Spleen (tissue), 11 donors: ENCODE data around the gene RPL31. TPM values are rescaled to one million over a fixed set of nuclear protein-coding genes. Genes with fewer than 3 reads are reported as not detected.

Source experiments
- DNase-seq: peaks from one replicate; pipeline ENCODE4 v3.0.0-alpha.2; 2020
- H3K27ac ChIP-seq, 8 donors: fragments of 200-600 bp; sonication (generic) in 7 of 8; 1 replicate in 4 of 8; 2 replicates in 4 of 8; pipeline versions ENCODE4 v1.5.0 to v1.8.0; 2016 to 2021; ENCODE audit warnings: inconsistent platforms in 4 of 8, mild to moderate bottlenecking in 4 of 8, moderate library complexity in 1 of 8
- H3K27me3 ChIP-seq, 7 donors: fragments of 200-600 bp; sonication (generic) in 6 of 7; replicated peaks in 1 of 7; 1 replicate in 4 of 7; 2 replicates in 3 of 7; pipeline versions ENCODE4 v1.5.0 to v1.8.0; 2016 to 2021; ENCODE audit warnings: inconsistent platforms in 3 of 7, mild to moderate bottlenecking in 1 of 7
- H3K36me3 ChIP-seq, 6 donors: fragments of 200-600 bp; sonication (generic) in 5 of 6; 1 replicate in 4 of 6; 2 replicates in 2 of 6; pipeline versions ENCODE4 v1.5.0 to v1.8.0; 2016 to 2021; ENCODE audit warnings: inconsistent platforms in 2 of 6
- H3K4me1 ChIP-seq, 6 donors: fragments of 200-600 bp; sonication (generic) in 5 of 6; 1 replicate in 3 of 6; 2 replicates in 3 of 6; pipeline versions ENCODE4 v1.5.0 to v1.8.0; 2016 to 2021; ENCODE audit warnings: inconsistent platforms in 3 of 6
- H3K4me3 ChIP-seq, 8 donors: fragments of 200-600 bp; sonication (generic) in 7 of 8; 1 replicate in 4 of 8; 2 replicates in 4 of 8; pipeline versions ENCODE4 v1.5.0 to v1.8.0; 2016 to 2021; ENCODE audit warnings: inconsistent platforms in 4 of 8, mild to moderate bottlenecking in 4 of 8, moderate library complexity in 2 of 8
- H3K9me3 ChIP-seq, 8 donors: fragments of 200-600 bp; sonication (generic) in 7 of 8; 1 replicate in 4 of 8; 2 replicates in 4 of 8; pipeline versions ENCODE4 v1.5.0 to v1.8.0; 2016 to 2021; ENCODE audit warnings: inconsistent platforms in 4 of 8
- POLR2A ChIP-seq, 3 donors: fragments of 450-650 bp; IDR thresholded peaks; one replicate each; pipeline ENCODE4 v1.5.1; 2017; ENCODE audit warnings: antibody characterized with exemption in 3 of 3, mild to moderate bottlenecking in 1 of 3
- POLR2AphosphoS5 ChIP-seq, 3 donors: sonication (generic); formaldehyde crosslinking; IDR thresholded peaks; one replicate each; pipeline ENCODE4 v1.5.1; 2017; ENCODE audit warnings: antibody characterized with exemption in 3 of 3
- WGBS, 5 donors: extraction: QIAGEN DNeasy Blood & Tissue Kit in 3 of 5; methylation state at CpG; one replicate each; pipeline versions ENCODE4 v1.1.5 to v1.1.7; 2013 to 2018; 5-methylcytosine and 5-hydroxymethylcytosine counted together
- intact Hi-C: fragments of 100-400 bp; cut with DNase I; formaldehyde crosslinking; loops from one replicate; pipeline ENCODE4 v1.15.0; 2023; ENCODE audit warnings: low total_unique reads
- polyA plus RNA-seq, 3 donors: library from polyadenylated mRNA; stranded (reverse); fragments of 200-250 nt; gene quantifications; one replicate each; pipeline ENCODE4 v1.2.1, GENCODE V29; 2013
- total RNA-seq, 7 donors: library from RNA; depleted of rRNA in 3 of 7; stranded (reverse); fragments of >200 nt in 3 of 7; fragmentation: NEBNext Ultra II Directional in 4 of 7; extraction: Animal tissue kit (Norgen Biotek cat#: 25700) in 4 of 7; gene quantifications; one replicate each; pipeline versions ENCODE4 v1.1.0 to v1.2.1, GENCODE V29; 2016 to 2021
- TF ChIP-seq, protein P1 (sequence below), 11 experiments: fragments of 200-600 bp in 7 of 11; fragments of 450-650 bp in 4 of 11; sonication (generic) in 4 of 11; IDR thresholded peaks in 8 of 11; conservative IDR thresholded peaks in 3 of 11; 1 replicate in 7 of 11; 2 replicates in 4 of 11; pipeline versions ENCODE4 v1.4.0 to v1.8.0; 2016 to 2021; ENCODE audit warnings: antibody characterized with exemption in 11 of 11, inconsistent platforms in 4 of 11, mild to moderate bottlenecking in 1 of 11
- donor health status: healthy with polysubstance abuse.
- donor health status: DM: no; HTN: no; CAD: no; lungs with moderate emphysema.
- donor health status: DM: no; HTN: no; CAD: no.
- donor health status: Bipolar disorder and iron deficiency.
- donor health status: healthy.
- donor health status: DM: no; HTN: no; CAD: no.
- donor health status: DM: yes; HTN: yes; CAD: no.

RPL31 gene
- total and polyA plus RNA-seq, 10 donors, result 876 to 10,502 (median 1,250) TPM

DNA sequence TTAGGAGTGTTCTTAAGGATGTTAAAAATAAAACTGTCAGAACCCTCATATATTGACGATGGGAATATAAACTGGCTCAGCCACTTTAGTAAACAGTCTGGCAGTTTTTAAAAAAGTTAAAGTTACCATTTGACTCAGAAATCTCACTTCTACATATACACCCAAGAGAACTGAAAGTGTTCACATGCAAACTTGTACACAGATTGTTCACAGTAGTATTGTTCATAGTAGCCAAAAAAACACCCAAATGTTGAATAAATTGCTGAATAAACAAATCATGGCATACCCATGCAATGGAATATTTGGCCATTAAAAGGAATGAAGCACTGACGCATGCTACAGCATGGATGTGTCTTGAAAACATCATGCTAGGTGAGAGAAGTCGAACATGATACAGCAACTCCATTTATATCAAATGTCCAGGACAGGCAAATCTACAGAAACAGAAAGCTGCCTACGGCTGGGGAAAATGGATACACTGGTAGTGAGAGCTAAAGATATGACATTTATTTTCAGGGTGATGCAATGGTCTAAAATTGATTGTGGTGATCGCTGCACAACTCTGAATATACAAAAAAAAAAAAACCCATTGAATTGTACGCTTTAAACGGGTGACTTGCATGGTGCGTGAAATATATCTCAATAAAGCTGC is 10.1 kb downstream of the RPL31 start:
- Histone ChIP-seq H3K36me3 (peaks cover 0 to 82% (median 54%) of the 10 kb centered on the region in 6 donors), H3K4me1 (peaks cover 0 to 33% (median 6%) of the 10 kb centered on the region in 6 donors), H3K9me3 (no peaks in the 10 kb centered on the region), H3K27me3 (no peaks in the 10 kb centered on the region), H3K4me3 (no peak overlapping the region), H3K27ac (peak overlapping the region in 1 of 8 donors; percentile 4)
- 66 to 78% (median 69%) methylated on average over 8 of the region's 8 CpGs for WGBS, 5 donors
- intact Hi-C loops, result loop anchor here (10.0 kb wide), 1 partner anchor 193 kb away; no protein-coding TSS in a partner anchor
- DNase-seq, result no peak
- TF ChIP-seq, protein P1, sequence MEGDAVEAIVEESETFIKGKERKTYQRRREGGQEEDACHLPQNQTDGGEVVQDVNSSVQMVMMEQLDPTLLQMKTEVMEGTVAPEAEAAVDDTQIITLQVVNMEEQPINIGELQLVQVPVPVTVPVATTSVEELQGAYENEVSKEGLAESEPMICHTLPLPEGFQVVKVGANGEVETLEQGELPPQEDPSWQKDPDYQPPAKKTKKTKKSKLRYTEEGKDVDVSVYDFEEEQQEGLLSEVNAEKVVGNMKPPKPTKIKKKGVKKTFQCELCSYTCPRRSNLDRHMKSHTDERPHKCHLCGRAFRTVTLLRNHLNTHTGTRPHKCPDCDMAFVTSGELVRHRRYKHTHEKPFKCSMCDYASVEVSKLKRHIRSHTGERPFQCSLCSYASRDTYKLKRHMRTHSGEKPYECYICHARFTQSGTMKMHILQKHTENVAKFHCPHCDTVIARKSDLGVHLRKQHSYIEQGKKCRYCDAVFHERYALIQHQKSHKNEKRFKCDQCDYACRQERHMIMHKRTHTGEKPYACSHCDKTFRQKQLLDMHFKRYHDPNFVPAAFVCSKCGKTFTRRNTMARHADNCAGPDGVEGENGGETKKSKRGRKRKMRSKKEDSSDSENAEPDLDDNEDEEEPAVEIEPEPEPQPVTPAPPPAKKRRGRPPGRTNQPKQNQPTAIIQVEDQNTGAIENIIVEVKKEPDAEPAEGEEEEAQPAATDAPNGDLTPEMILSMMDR (IDR thresholded peaks at IDR 0.05 in 8 of 11, conservative IDR thresholded peaks at IDR 0.05 in 3 of 11), result no peak
- TF ChIP-seq POLR2A (IDR thresholded peaks at IDR 0.05), result no peak
- TF ChIP-seq POLR2AphosphoS5 (IDR thresholded peaks at IDR 0.05), result no peak

DNA sequence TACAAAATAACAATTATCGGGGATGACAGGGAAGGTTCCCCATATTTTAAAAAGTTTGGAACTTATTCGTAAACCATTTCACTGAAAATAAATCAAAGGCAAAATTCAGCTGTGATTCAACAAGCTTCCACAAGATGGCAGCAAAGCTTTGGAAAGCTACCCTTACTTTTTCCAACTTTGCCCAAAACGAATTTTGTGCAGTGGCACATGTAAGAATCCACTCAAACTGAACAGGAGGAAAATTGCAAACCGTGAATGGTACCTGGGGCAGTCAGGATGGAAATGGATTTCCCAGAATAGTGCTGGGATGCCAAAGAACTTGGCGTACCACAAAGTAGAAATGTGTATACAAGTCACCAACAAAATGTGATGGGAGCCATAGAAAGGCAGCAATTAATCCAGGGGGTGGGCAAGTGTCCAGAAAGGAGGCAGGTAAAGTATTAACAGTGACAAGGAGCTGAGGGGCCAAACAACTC is 10.7 kb downstream of the RPL31 start:
- Histone ChIP-seq H3K4me1 (peaks cover 0 to 28% (median 4%) of the 10 kb centered on the region in 6 donors), H3K27me3 (no peaks in the 10 kb centered on the region), H3K9me3 (no peaks in the 10 kb centered on the region), H3K4me3 (no peak overlapping the region), H3K27ac (peak overlapping the region in 1 of 8 donors; percentile 4), H3K36me3 (peaks cover 0 to 82% (median 48%) of the 10 kb centered on the region in 6 donors)
- TF ChIP-seq POLR2AphosphoS5 (IDR thresholded peaks at IDR 0.05), result no peak
- TF ChIP-seq, protein P1 (IDR thresholded peaks at IDR 0.05 in 8 of 11, conservative IDR thresholded peaks at IDR 0.05 in 3 of 11), result peak; percentile 45 to 86 (median 78)
- no peak for TF ChIP-seq POLR2A (IDR thresholded peaks at IDR 0.05)
- DNase-seq, result no peak
- WGBS, 5 donors, result 40 to 54% (median 46%) methylated on average over 5 of the region's 5 CpGs
- intact Hi-C loops, result loop anchor here (10.0 kb wide), 1 partner anchor 192 kb away; no protein-coding TSS in a partner anchor

DNA sequence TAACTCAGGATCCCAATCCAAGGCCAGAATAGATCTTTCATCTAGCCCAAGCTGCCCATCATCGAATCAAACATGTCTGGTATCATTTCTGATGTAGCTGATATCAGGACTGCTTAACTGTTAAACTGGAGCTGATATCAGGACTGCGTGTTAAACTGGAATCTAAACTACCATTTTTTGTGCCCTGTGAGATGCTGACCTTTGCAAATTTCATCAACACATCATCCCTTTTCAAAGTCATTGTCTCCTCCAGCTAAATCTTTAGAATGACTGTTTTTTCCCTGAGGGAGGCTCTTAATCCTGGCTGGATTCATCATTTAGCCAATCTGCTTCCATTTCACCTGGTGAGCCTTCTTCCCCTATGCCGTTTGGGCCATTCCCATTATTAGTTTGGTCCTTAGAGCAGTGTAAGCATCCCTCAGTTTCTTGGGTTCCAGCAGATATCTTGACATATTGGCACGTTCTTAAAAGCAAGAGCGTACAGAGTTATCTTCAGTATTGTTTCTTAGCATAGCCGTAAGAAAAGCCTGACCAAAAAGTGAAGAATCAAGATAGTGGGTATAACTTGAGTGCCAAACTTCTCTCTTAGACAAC is 12.3 kb downstream of the RPL31 start:
- no peak overlapping the region for H3K27ac ChIP-seq
- intact Hi-C loops, result loop anchor here (10.0 kb wide), 1 partner anchor 190 kb away; no protein-coding TSS in a partner anchor
- peaks cover 0 to 20% (median 4%) of the 10 kb centered on the region in 6 donors for H3K4me1 ChIP-seq
- H3K9me3 ChIP-seq, result no peaks in the 10 kb centered on the region
- no peak overlapping the region for H3K4me3 ChIP-seq
- WGBS, 5 donors, result 93 to 98% (median 95%) methylated on average over 6 of the region's 6 CpGs
- TF ChIP-seq, protein P1 (IDR thresholded peaks at IDR 0.05 in 8 of 11, conservative IDR thresholded peaks at IDR 0.05 in 3 of 11), result no peak
- TF ChIP-seq POLR2A (IDR thresholded peaks at IDR 0.05), result no peak
- no peak for TF ChIP-seq POLR2AphosphoS5 (IDR thresholded peaks at IDR 0.05)
- no peak for DNase-seq
- no peaks in the 10 kb centered on the region for H3K27me3 ChIP-seq
- H3K36me3 ChIP-seq, result peaks cover 0 to 79% (median 37%) of the 10 kb centered on the region in 6 donors

DNA sequence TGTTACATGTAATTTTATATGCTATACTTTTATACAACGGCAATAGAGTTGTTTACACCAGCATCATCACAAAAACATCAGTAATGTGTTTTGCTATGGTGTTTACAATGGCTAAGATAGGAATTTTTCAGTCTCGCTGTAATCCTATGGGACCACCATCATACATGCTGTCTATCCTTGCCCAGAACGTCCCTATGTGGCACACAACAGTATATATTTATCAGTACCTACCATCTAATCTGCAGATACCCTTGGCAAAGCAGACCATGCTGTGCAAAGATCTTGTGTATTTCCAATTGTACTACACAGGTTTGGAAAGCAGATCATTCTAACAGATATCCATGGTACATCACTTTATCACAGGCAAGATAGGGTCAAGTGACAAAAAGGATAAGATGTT is 15.3 kb downstream of the RPL31 start:
- Histone ChIP-seq H3K4me1 (peaks cover 0 to 8% (median 2%) of the 10 kb centered on the region in 6 donors), H3K27me3 (no peaks in the 10 kb centered on the region), H3K27ac (no peak overlapping the region), H3K9me3 (no peaks in the 10 kb centered on the region), H3K36me3 (peaks cover 0 to 80% (median 28%) of the 10 kb centered on the region in 6 donors), H3K4me3 (no peak overlapping the region)
- TF ChIP-seq POLR2A (IDR thresholded peaks at IDR 0.05) (no peak), POLR2AphosphoS5 (IDR thresholded peaks at IDR 0.05) (no peak)
- WGBS, 5 donors, result 93 to 95% (median 94%) methylated on average over 3 of the region's 3 CpGs
- DNase-seq, result no peak
- intact Hi-C loops, result loop anchor here (10.0 kb wide), 1 partner anchor 187 kb away; no protein-coding TSS in a partner anchor
